Activated naive CD8-positive, alpha-beta T cell (primary cell): Measurements from ENCODE around the gene NBAS.
A peak's percentile ranks its signal among the peaks of the same experiment; 100 is the strongest.

Experiments used
- H3K27ac Mint-ChIP-seq: one replicate; pipeline ENCODE4 v1.8.0; 2021; ENCODE audit warnings: mixed read lengths
- H3K27me3 Mint-ChIP-seq: one replicate; pipeline ENCODE4 v1.8.0; 2021; ENCODE audit warnings: mixed read lengths
- H3K36me3 Mint-ChIP-seq: one replicate; pipeline ENCODE4 v1.8.0; 2021; ENCODE audit warnings: mixed read lengths
- H3K4me1 Mint-ChIP-seq: one replicate; pipeline ENCODE4 v1.8.0; 2021; ENCODE audit warnings: low read depth, mixed read lengths
- H3K4me3 Mint-ChIP-seq: one replicate; pipeline ENCODE4 v1.8.0; 2021; ENCODE audit warnings: mild to moderate bottlenecking, mixed read lengths
- H3K9me3 Mint-ChIP-seq: one replicate; pipeline ENCODE4 v1.8.0; 2021; ENCODE audit warnings: low read depth, mixed read lengths

The NBAS gene

GRCh38 chr2:15177103-15177502, 384.0 kb downstream of the NBAS start:
- Mint-ChIP-seq H3K4me3 (peak overlapping the region; percentile 20), H3K27ac (peak overlapping the region; percentile 52), H3K27me3 (no peaks in the 10 kb centered on the region), H3K9me3 (no peaks in the 10 kb centered on the region), H3K36me3 (peaks cover 22% of the 10 kb centered on the region), H3K4me1 (peaks cover 40% of the 10 kb centered on the region)

DNA sequence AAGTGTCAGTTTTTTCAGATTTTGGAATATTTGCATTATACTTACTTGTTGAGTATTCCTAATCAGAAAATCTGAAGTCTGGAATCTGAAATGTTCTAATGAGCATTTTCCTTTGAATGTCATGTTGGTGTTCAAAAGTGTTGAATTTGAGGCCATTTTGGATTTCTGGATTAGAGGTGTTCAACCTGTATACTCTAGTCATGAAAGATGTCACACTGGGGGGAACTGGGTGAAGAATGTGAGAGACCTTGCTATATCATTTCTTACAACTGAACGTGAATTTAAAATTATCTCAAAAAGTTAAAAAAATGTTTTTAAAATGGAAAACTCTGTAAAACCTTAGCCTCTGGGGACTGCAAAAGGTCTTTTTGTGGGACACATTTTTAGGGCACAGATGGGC, 384.5 kb downstream of the NBAS start:
- peaks cover 40% of the 10 kb centered on the region for H3K4me1 Mint-ChIP-seq
- no peaks in the 10 kb centered on the region for H3K9me3 Mint-ChIP-seq
- H3K4me3 Mint-ChIP-seq, result peak overlapping the region; percentile 33
- no peaks in the 10 kb centered on the region for H3K27me3 Mint-ChIP-seq
- H3K27ac Mint-ChIP-seq, result peak overlapping the region; percentile 52
- peaks cover 22% of the 10 kb centered on the region for H3K36me3 Mint-ChIP-seq

GRCh38 chr2:15174567-15174966, 386.6 kb downstream of the NBAS start:
- Mint-ChIP-seq H3K9me3 (no peaks in the 10 kb centered on the region), H3K4me3 (no peak overlapping the region), H3K36me3 (peaks cover 17% of the 10 kb centered on the region), H3K27ac (no peak overlapping the region), H3K27me3 (no peaks in the 10 kb centered on the region), H3K4me1 (peaks cover 40% of the 10 kb centered on the region)

- Mint-ChIP-seq H3K9me3 (no peaks in the 10 kb centered on the region), H3K4me3 (no peak overlapping the region), H3K36me3 (peaks cover 18% of the 10 kb centered on the region), H3K4me1 (peaks cover 34% of the 10 kb centered on the region), H3K27me3 (no peaks in the 10 kb centered on the region), H3K27ac (peak overlapping the region; percentile 55)
Observed at GRCh38 chr2:15173501-15173900, 387.6 kb downstream of the NBAS start.

DNA sequence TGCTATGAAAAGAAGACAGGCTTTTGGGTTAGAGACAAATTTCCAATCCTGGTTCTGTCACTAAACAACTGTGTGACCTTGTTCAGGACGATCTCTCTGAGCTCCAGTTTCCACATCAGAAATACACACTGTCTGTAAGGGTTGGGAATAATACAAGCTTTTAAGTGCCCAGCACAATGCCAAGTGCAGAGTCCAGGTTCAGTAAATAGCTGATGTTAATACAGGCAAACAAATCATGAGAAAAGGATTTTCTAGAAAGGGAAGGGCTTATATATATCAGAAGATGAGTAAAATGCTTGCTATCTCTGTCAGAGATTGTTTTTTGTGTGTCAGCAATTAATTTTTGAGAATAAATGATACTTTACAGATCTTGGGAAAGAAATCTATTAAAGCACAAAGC, 388.3 kb downstream of the NBAS start:
- H3K36me3 Mint-ChIP-seq, result peaks cover 17% of the 10 kb centered on the region
- no peaks in the 10 kb centered on the region for H3K9me3 Mint-ChIP-seq
- no peaks in the 10 kb centered on the region for H3K27me3 Mint-ChIP-seq
- peak overlapping the region; percentile 10 for H3K27ac Mint-ChIP-seq
- no peak overlapping the region for H3K4me3 Mint-ChIP-seq
- H3K4me1 Mint-ChIP-seq, result peaks cover 27% of the 10 kb centered on the region

DNA sequence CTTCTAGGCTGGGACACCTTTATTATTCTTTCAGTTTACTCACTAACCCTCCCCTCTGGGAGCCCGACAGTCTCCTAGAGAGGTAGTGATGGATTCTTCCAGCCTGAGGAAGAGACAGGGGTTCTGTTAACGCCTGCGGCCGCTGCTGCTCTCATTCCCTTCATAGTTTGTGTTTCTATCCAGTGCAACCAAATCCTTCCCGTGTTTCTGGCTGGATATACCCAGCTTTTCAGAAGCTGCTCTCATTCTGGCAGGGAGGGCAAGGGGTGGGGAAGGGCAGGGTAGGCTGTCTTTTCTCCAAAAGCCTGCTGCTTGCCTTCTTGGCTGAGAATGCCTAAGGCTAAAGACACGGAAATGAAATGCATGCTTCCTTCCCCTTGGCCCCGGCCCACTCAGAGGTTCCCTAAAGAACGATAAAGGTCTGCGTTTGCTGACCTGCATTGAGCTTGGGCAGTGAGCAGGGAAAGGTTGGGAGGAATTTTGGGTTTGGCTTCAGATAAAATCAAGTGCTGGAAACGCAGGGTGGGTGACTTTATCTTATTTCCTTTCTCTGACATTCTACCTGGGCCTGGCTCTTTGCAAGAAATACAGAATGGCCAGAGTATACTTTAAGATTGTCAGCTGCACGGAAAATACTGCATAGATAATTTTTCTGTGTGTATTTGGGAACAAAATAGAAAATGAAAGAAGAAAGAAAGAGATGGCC, 390.9 kb downstream of the NBAS start:
- H3K9me3 Mint-ChIP-seq, result no peaks in the 10 kb centered on the region
- no peak overlapping the region for H3K27ac Mint-ChIP-seq
- peaks cover 5% of the 10 kb centered on the region for H3K4me1 Mint-ChIP-seq
- peaks cover 24% of the 10 kb centered on the region for H3K36me3 Mint-ChIP-seq
- H3K27me3 Mint-ChIP-seq, result no peaks in the 10 kb centered on the region
- H3K4me3 Mint-ChIP-seq, result no peak overlapping the region

DNA sequence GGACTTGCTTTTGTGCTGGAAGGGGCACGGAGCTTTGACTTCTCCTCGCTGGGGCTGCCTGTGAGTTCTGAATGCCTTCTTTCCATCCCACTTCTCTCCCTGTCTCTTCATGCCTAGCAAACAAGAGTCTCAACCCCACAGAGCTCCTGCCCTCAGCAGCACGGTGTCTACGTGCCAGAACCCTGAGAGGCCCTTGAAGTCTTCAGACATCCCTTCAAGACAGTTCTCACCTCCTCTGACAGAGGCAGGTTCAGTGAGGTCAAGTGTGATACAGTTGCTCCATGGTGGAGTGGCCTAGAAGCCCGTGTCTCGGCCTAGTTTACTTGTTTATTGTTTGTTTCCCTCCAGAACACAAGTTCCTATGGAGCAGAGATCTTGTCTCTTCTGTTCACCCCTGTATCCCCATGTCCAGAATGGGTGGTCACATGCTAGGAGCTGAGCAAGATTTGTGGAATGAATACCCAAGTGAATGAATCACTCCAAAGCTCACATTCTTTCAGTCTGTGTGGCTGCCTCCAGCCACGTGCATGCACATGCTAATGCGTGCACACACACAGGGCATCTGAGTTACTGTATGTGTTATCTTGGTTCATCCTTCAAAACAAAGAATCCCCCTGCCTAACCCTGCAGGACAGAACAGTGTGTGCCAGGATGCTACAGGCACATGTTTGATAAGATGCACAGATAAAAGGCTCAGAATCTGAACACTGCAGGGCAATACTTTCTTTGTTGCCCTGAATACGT, 391.6 kb downstream of the NBAS start:
- no peak overlapping the region for H3K4me3 Mint-ChIP-seq
- no peaks in the 10 kb centered on the region for H3K27me3 Mint-ChIP-seq
- H3K36me3 Mint-ChIP-seq, result peaks cover 24% of the 10 kb centered on the region
- H3K4me1 Mint-ChIP-seq, result peaks cover 5% of the 10 kb centered on the region
- H3K9me3 Mint-ChIP-seq, result no peaks in the 10 kb centered on the region
- H3K27ac Mint-ChIP-seq, result no peak overlapping the region

DNA sequence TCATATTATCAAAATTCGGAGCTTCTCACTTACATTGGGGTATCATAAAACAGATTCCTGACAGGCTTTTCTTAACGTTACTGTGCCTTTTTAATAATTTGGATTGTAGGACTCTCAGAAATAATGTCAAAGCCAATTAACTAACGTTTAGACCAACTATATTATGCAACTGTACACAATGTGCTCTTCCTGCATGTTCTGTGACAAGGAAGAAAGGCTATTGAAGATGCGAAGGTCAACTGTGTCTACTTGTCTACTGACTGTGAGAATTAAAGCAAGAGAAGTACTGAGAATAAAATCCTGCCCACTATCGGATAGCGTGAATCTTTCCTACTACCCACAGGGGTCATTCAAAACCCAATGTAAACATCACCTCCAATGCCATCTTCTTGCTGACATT, 393.0 kb downstream of the NBAS start:
- H3K9me3 Mint-ChIP-seq, result no peaks in the 10 kb centered on the region
- H3K36me3 Mint-ChIP-seq, result peaks cover 19% of the 10 kb centered on the region
- H3K27ac Mint-ChIP-seq, result no peak overlapping the region
- H3K4me3 Mint-ChIP-seq, result no peak overlapping the region
- H3K27me3 Mint-ChIP-seq, result no peaks in the 10 kb centered on the region
- H3K4me1 Mint-ChIP-seq, result no peaks in the 10 kb centered on the region

GRCh38 chr2:15166878-15167277, 394.3 kb downstream of the NBAS start:
- Mint-ChIP-seq H3K4me3 (no peak overlapping the region), H3K36me3 (peaks cover 19% of the 10 kb centered on the region), H3K27me3 (no peaks in the 10 kb centered on the region), H3K9me3 (no peaks in the 10 kb centered on the region), H3K27ac (no peak overlapping the region), H3K4me1 (no peaks in the 10 kb centered on the region)

- H3K4me1 Mint-ChIP-seq, result peaks cover 3% of the 10 kb centered on the region
- no peak overlapping the region for H3K27ac Mint-ChIP-seq
- H3K4me3 Mint-ChIP-seq, result no peak overlapping the region
- H3K9me3 Mint-ChIP-seq, result no peaks in the 10 kb centered on the region
- H3K36me3 Mint-ChIP-seq, result peaks cover 13% of the 10 kb centered on the region
- H3K27me3 Mint-ChIP-seq, result no peaks in the 10 kb centered on the region
Observed at GRCh38 chr2:15163326-15163725, 397.8 kb downstream of the NBAS start.

DNA sequence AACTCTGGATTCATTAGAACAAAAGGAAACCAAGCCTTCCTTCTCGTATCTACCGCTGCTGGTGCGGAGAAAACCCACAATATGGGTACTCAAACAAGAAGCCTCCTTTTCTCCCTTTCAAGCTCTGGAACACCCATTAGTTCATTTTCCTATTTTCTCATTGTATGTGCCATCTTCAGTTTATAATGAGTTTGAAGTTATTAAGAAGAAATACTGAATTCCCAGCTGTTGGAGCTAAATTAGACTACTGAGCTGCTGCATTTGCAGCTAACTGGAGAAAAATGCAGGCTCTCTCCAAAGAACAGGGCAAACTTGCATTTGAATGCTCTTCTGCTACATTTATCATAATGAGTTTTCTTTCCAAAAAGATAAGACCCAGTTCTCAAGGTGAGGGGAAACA, 398.5 kb downstream of the NBAS start:
- Mint-ChIP-seq H3K27me3 (no peaks in the 10 kb centered on the region), H3K9me3 (no peaks in the 10 kb centered on the region), H3K4me1 (peaks cover 3% of the 10 kb centered on the region), H3K36me3 (peaks cover 10% of the 10 kb centered on the region), H3K27ac (no peak overlapping the region), H3K4me3 (no peak overlapping the region)

DNA sequence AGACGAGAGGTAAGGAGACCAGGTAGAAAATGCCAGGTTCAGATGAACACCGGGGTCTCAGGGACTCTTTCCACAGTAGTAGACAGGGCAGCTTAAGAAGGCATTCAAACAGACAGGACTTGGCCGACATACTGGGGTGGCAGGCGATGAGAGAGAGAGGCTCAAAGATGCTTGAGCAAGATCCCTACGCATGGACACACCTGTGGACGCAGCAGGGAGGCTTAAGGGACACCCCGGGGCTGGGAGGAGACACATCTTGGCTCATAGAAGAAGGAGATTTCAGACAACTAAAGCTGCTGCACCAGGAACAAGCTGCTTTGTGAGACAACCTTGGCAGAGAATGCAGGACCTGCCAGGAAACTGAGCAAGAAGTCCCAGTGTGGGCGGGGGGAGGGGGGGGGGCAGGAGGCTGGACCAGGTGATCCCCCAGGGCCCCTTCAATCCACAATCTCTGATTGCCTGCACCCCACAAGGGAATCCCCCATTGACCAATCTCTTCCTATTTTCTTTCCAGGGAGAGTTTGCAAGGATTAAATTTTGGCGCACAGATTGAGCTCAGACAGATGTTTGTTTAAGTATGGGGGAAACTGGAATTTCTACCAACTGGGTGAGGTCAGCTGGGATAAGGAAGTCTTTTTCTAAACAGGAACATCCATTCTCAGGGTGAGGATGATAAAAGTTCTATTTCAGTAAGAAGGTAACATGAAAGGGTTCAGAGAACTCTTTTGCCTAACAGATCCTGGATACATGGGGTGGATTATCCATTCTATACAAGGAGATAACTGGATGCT, 400.7 kb downstream of the NBAS start:
- Mint-ChIP-seq H3K27ac (no peak overlapping the region), H3K36me3 (no peaks in the 10 kb centered on the region), H3K9me3 (no peaks in the 10 kb centered on the region), H3K27me3 (no peaks in the 10 kb centered on the region), H3K4me1 (peaks cover 14% of the 10 kb centered on the region), H3K4me3 (no peak overlapping the region)

DNA sequence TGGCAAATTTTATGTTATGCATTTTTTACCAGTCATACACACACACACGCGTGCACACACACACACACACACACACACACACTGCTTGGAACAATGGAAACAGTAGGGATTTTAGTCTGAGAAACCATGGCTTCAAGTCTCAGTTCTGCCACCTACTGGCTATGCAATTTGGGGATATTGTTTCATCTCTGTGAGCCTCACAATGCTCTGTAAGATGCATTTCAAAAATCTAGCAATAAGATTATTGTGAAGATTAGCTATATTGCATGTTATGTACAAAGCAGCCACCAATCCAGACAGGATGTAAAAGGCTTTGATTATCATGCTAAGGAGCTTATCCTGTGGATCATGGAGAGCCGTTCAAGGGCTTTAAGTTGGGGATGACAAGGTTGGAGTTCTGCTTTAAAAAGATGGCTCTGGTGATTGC, 401.4 kb downstream of the NBAS start:
- Mint-ChIP-seq H3K36me3 (no peaks in the 10 kb centered on the region), H3K27ac (no peak overlapping the region), H3K27me3 (no peaks in the 10 kb centered on the region), H3K4me3 (no peak overlapping the region), H3K9me3 (no peaks in the 10 kb centered on the region), H3K4me1 (peaks cover 14% of the 10 kb centered on the region)

DNA sequence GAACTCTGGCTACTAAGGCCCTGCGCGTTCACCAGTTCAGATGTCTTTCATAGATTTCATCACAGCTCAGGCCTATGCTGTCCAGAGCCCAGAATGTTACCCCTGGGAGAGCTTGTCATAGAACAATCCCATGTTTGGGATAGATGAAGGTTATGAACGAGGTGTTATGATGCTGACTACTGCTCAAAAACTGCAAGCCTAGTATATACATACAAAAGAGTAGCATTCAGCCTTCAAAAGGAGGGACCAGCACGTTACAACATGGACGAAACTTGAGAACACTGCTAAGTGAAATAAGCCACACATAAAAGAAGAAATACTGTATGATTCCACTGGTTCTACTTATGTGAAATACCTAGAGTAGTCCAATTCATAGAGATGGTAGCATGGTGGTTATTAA, 401.9 kb downstream of the NBAS start:
- H3K4me3 Mint-ChIP-seq, result no peak overlapping the region
- no peaks in the 10 kb centered on the region for H3K27me3 Mint-ChIP-seq
- no peaks in the 10 kb centered on the region for H3K9me3 Mint-ChIP-seq
- no peaks in the 10 kb centered on the region for H3K36me3 Mint-ChIP-seq
- H3K4me1 Mint-ChIP-seq, result peaks cover 15% of the 10 kb centered on the region
- H3K27ac Mint-ChIP-seq, result no peak overlapping the region

GRCh38 chr2:15158532-15158931, 402.6 kb downstream of the NBAS start:
- peaks cover under 1% of the 10 kb centered on the region for H3K36me3 Mint-ChIP-seq
- no peak overlapping the region for H3K27ac Mint-ChIP-seq
- H3K4me3 Mint-ChIP-seq, result no peak overlapping the region
- H3K27me3 Mint-ChIP-seq, result no peaks in the 10 kb centered on the region
- H3K9me3 Mint-ChIP-seq, result no peaks in the 10 kb centered on the region
- H3K4me1 Mint-ChIP-seq, result peaks cover 16% of the 10 kb centered on the region
